KOPT-K1 (cell line): Measurements from ENCODE around the gene UQCR10.

Experiments
- H3K27ac ChIP-seq: fragments of 200-600 bp; sonication (generic); 2 replicates; pipeline ENCODE4 v1.5.1; 2016; ENCODE audit warnings: antibody characterized with exemption, mild to moderate bottlenecking, low read depth, low read length; ENCODE audit not compliant: poor library complexity, severe bottlenecking
- H3K36me3 ChIP-seq: fragments of 200-600 bp; sonication (generic); 2 replicates; pipeline ENCODE4 v1.5.1; 2017; ENCODE audit warnings: antibody characterized with exemption, mild to moderate bottlenecking, low read length, moderate library complexity; ENCODE audit not compliant: insufficient read depth
- H3K9me3 ChIP-seq: fragments of 200-600 bp; sonication (generic); 2 replicates; pipeline ENCODE4 v1.5.1; 2017; ENCODE audit warnings: antibody characterized with exemption, low read length, mild to moderate bottlenecking; ENCODE audit not compliant: insufficient read depth, poor library complexity, severe bottlenecking

Gene UQCR10

GRCh38 chr22:29790061-29790460 lies 22.9 kb downstream of the UQCR10 start:
- peaks cover 77% of the 10 kb centered on the region for H3K36me3 ChIP-seq
- H3K27ac ChIP-seq = no peak overlapping the region
- H3K9me3 ChIP-seq = no peaks in the 10 kb centered on the region

GRCh38 chr22:29793396-29793795 lies 26.2 kb downstream of the UQCR10 start:
- Histone ChIP-seq H3K27ac (no peak overlapping the region), H3K9me3 (no peaks in the 10 kb centered on the region), H3K36me3 (peaks cover 96% of the 10 kb centered on the region)

DNA sequence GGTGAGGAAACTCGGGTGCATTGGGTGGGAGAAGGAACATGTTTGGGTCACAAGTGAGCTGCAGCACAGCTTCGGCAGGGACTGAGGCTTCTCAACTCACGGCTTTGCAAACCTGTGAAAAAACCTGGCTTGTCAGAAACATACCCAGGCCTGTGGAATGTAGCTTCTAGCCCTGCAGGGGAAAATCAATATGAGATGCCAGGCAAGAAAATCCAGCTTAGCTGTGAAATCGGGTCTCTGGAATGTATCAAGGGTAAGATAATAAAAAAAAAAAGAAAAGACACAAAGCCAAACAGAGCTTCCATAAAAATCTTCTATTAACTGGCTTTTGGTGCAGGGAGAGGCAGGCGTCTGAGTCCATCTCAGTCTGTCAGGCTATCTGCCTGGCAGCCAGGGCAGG lies 28.5 kb downstream of the UQCR10 start:
- peaks cover 96% of the 10 kb centered on the region for H3K36me3 ChIP-seq
- no peak overlapping the region for H3K27ac ChIP-seq
- no peaks in the 10 kb centered on the region for H3K9me3 ChIP-seq

DNA sequence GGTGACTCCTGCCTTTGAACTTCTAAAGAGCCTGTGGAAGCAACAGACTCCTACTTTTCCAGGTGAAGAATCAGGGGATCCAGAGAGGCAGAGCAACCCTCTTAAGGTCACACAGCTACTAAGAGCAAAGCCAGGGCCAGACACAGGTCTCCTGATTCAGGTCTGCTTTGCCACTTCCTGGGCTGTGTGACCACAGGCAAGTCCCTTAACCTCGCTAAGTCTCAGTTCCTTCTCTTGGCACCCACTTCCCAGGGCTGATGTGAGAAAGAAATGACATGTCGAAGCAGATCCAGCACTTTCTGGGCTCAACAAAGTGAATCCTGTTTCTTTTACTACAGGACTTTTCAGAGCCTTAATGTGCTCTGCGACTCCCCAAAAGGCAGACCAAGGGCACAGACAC lies 30.2 kb downstream of the UQCR10 start:
- no peak overlapping the region for H3K27ac ChIP-seq
- peaks cover 96% of the 10 kb centered on the region for H3K36me3 ChIP-seq
- no peaks in the 10 kb centered on the region for H3K9me3 ChIP-seq

DNA sequence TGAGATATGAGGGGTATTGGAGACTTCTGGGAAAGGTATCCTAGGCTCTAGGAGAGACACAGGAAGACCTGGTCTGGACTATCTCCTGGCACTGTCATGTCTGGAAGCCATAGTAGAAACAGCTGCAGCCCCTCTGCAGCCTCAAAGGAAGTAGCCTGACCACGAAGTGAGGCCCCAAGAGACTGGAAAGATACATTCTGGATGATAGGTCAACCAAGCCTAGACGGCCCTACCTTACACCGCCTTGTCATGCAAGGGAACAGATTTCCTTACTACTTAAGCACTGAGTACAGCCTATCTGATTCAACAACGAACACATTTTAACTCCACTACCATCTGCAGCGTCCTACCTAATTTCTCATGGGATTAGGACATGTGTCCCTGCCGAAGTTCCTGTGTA lies 31.1 kb downstream of the UQCR10 start:
- peaks cover 92% of the 10 kb centered on the region for H3K36me3 ChIP-seq
- no peaks in the 10 kb centered on the region for H3K9me3 ChIP-seq
- peak overlapping the region; percentile 51 for H3K27ac ChIP-seq

- H3K36me3 ChIP-seq = peaks cover 92% of the 10 kb centered on the region
- no peaks in the 10 kb centered on the region for H3K9me3 ChIP-seq
- peak overlapping the region; percentile 51 for H3K27ac ChIP-seq
Observed at GRCh38 chr22:29798801-29799200, 31.6 kb downstream of the UQCR10 start.

DNA sequence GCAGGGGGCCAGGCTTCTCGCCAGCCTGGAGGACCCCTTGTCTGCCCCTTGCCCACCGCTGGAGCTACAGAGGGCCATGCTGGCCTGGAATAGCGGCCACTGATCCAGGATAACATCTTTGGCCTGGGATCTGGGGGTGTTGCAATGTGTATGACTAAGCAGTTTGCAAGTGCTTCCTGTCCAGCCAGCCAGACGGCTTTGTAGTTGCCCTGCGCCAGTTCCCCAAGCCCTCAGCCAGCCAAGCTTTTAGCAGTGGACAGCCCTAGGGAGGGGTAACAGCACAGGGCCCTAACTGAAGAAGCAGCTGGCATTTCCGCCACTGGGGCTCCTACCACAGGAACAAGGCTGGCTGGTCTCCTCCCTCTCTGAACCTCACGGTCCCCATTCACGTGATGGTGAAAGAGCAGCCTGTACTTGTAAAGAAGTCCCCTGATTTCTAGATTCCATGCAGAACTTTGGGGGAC lies 32.1 kb downstream of the UQCR10 start:
- peaks cover 95% of the 10 kb centered on the region for H3K36me3 ChIP-seq
- peak overlapping the region; percentile 51 for H3K27ac ChIP-seq
- H3K9me3 ChIP-seq = no peaks in the 10 kb centered on the region

GRCh38 chr22:29801153-29801552 lies 34.0 kb downstream of the UQCR10 start:
- Histone ChIP-seq H3K27ac (no peak overlapping the region), H3K9me3 (no peaks in the 10 kb centered on the region), H3K36me3 (peaks cover 96% of the 10 kb centered on the region)

DNA sequence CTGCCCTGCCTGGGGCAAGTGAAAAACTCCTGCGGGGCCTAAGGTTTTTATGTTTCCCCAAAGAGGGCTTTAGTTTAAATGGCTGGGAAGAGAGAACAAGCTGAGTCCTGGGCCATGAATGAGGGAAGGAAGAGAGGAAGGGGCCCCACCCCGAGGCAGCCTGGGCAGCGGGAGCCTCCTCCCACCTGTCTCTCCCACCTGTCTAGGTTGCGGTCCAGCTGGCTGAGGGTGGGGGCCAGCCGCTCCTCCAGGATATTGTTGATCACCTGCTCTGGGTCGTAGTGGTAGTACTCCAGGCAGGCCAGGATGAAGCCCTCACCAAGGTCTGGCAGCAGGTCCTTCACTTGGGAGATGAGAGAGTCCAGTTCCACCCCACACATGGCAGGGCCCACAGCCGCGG lies 34.6 kb downstream of the UQCR10 start:
- no peaks in the 10 kb centered on the region for H3K9me3 ChIP-seq
- peaks cover 96% of the 10 kb centered on the region for H3K36me3 ChIP-seq
- no peak overlapping the region for H3K27ac ChIP-seq

DNA sequence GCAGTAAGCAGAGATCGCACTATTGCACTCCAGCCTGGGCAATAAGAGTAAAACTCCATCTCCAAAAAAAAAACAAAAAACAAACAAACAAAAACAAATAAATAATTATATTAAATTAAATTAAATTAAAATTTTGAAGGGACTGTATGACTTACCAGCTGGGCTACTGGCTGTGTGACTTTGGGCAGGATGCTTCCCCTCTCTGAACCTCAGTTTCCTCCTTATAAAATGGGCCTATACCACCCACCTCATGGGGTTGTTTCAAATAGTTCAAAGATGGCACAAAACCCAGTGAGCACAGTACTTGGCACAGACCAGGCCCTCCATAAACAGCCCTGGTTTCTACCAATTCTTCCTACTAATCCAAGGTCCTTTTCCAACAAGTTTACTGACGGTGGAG lies 36.0 kb downstream of the UQCR10 start:
- no peaks in the 10 kb centered on the region for H3K9me3 ChIP-seq
- H3K27ac ChIP-seq = no peak overlapping the region
- H3K36me3 ChIP-seq = peaks cover 96% of the 10 kb centered on the region

- Histone ChIP-seq H3K27ac (no peak overlapping the region), H3K36me3 (peaks cover 90% of the 10 kb centered on the region), H3K9me3 (no peaks in the 10 kb centered on the region)
Observed at GRCh38 chr22:29804985-29805384, 37.8 kb downstream of the UQCR10 start.

- H3K9me3 ChIP-seq = no peaks in the 10 kb centered on the region
- H3K36me3 ChIP-seq = peaks cover 90% of the 10 kb centered on the region
- no peak overlapping the region for H3K27ac ChIP-seq
Observed at GRCh38 chr22:29806196-29806595, 39.0 kb downstream of the UQCR10 start.

DNA sequence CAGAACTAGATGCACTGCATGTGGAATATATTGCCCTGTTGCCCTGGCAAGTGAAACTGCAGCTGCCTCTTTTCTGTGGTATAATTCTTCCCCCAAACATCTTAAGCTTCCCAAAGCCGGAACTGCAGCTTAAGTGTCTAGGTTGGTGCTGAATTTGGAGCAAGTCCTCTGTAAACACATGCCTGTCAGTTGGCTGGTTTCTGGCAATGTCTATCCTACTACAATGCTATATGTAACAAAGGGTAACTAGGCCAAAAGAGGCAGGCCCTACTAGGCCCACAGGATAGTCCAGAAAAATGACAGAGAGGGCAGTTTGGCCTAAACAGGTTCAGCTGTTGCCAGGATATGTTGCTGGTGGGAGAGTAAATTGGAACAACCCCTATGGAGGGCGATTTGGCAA lies 43.0 kb downstream of the UQCR10 start:
- H3K9me3 ChIP-seq = no peaks in the 10 kb centered on the region
- H3K27ac ChIP-seq = no peak overlapping the region
- H3K36me3 ChIP-seq = peaks cover 95% of the 10 kb centered on the region

- Histone ChIP-seq H3K36me3 (peaks cover 95% of the 10 kb centered on the region), H3K9me3 (no peaks in the 10 kb centered on the region), H3K27ac (no peak overlapping the region)
Observed at GRCh38 chr22:29811377-29811776, 44.2 kb downstream of the UQCR10 start.

DNA sequence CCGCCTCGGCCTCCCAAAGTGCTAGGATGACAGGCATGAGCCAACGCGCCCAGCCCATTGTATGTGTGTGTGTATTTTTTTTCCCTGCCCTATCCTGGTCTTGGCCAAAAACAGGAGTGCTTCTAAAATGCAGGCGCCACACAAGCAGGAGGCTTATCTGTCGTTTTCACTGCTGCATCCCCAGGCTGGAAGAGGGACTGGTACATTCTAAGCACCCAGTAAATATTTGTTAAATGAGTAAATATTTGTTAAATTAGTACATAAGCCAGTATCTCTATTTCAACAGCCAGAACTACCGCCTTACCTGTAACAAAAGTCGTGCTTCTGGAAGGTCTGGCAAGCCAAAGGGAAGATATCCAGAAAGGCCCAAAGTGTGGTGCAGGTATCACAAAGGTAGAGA lies 46.0 kb downstream of the UQCR10 start:
- Histone ChIP-seq H3K9me3 (no peaks in the 10 kb centered on the region), H3K27ac (no peak overlapping the region), H3K36me3 (peaks cover 95% of the 10 kb centered on the region)

- H3K36me3 ChIP-seq = peaks cover 95% of the 10 kb centered on the region
- H3K27ac ChIP-seq = no peak overlapping the region
- no peaks in the 10 kb centered on the region for H3K9me3 ChIP-seq
Observed at GRCh38 chr22:29813563-29813962, 46.4 kb downstream of the UQCR10 start.

GRCh38 chr22:29814003-29814402 lies 46.8 kb downstream of the UQCR10 start:
- no peaks in the 10 kb centered on the region for H3K9me3 ChIP-seq
- no peak overlapping the region for H3K27ac ChIP-seq
- peaks cover 97% of the 10 kb centered on the region for H3K36me3 ChIP-seq
